ENCODE data around the gene SETBP1. TPM values are rescaled to one million over a fixed set of nuclear protein-coding genes. Genes with fewer than 3 reads are reported as not detected.

The SETBP1 gene
- total and polyA plus RNA-seq, 3 experiments from 2014 or later, result 0.22 to 14.1 (median 13.9) TPM

DNA sequence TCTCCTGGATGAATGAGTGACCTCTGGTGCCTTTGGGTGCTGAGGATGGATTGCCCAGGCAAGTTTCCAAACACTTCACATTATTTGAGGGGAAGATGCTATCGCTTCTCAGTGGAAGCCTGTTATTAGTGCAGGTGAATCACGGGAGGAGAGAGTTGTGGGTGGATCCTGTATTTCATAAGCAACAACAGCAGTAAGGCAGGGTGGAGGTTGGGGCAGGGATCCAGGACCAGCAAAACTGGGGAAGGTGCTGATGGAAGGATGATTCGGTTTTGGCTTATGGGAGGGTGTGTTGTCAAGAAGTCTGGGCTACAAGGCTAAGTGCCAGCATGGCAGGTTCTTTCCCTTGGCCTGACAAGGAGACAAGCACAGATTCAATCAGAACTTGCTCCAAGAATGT, 37.7 kb upstream of the SETBP1 start:
- ChIA-PET CTCF (interaction anchor here (1.0 kb wide), 1 partner anchor 12 kb away, joined by 3 read pairs; no protein-coding TSS in a partner anchor), POLR2A (no interaction called here)
- no peak overlapping the region for H3K27ac ChIP-seq (ENCODE audit: low read depth, low read length)
- Mint-ChIP-seq H3K4me1 (peaks cover 0 to 3% (median 0%) of the 10 kb centered on the region in 3 donors), H3K27ac (no peak overlapping the region), H3K27me3 (peaks cover 3 to 14% of the 10 kb centered on the region in 2 donors), H3K9me3 (no peaks in the 10 kb centered on the region), H3K4me3 (no peak overlapping the region), H3K36me3 (no peaks in the 10 kb centered on the region)
- no peaks in the 10 kb centered on the region for H3K9me3 ChIP-seq (ENCODE audit: low read length)
- no peaks in the 10 kb centered on the region for H3K36me3 ChIP-seq (ENCODE audit: insufficient read depth, low read length)
- DNase-seq, result no peak
- H3K4me3 ChIP-seq (ENCODE audit: low read length), result no peak overlapping the region
- no peaks in the 10 kb centered on the region for H3K27me3 ChIP-seq (ENCODE audit: insufficient read depth, low read length, poor library complexity, severe bottlenecking)
- H3K4me1 ChIP-seq (ENCODE audit: insufficient read depth, low read length), result no peaks in the 10 kb centered on the region

DNA sequence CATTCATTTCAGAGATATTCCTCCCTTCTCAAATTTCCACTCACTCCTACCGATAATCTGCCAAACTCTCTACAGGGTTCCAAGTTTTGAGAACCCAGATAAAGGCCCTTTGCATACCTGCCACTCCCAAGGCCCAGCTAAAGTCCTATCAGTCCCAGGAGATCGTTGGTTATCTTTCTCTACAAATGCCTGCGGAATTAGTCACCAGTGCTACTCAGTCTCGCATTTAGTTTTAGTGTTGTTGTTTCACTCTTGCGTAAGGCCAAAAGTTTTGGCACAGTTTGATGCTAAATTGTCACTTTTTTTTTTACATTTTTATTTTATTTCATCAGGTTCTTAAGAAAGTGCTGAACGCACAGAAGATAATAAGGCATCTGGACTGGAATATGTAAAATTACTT, 29.2 kb upstream of the SETBP1 start:
- Histone ChIP-seq H3K36me3 (ENCODE audit: insufficient read depth, low read length) (no peaks in the 10 kb centered on the region), H3K4me1 (ENCODE audit: insufficient read depth, low read length) (no peaks in the 10 kb centered on the region), H3K27me3 (ENCODE audit: insufficient read depth, low read length, poor library complexity, severe bottlenecking) (no peaks in the 10 kb centered on the region), H3K9me3 (ENCODE audit: low read length) (no peaks in the 10 kb centered on the region), H3K4me3 (ENCODE audit: low read length) (no peak overlapping the region), H3K27ac (ENCODE audit: low read depth, low read length) (no peak overlapping the region)
- CTCF ChIA-PET, result no interaction called here
- H3K9me3 Mint-ChIP-seq, result peaks cover 0 to 2% (median 0%) of the 10 kb centered on the region in 5 donors
- no peak overlapping the region for H3K27ac Mint-ChIP-seq
- peaks cover 2 to 35% of the 10 kb centered on the region in 2 donors for H3K27me3 Mint-ChIP-seq
- no peaks in the 10 kb centered on the region for H3K4me1 Mint-ChIP-seq
- no peak for DNase-seq
- H3K4me3 Mint-ChIP-seq, result no peak overlapping the region
- H3K36me3 Mint-ChIP-seq, result no peaks in the 10 kb centered on the region
- POLR2A ChIA-PET, result no interaction called here

DNA sequence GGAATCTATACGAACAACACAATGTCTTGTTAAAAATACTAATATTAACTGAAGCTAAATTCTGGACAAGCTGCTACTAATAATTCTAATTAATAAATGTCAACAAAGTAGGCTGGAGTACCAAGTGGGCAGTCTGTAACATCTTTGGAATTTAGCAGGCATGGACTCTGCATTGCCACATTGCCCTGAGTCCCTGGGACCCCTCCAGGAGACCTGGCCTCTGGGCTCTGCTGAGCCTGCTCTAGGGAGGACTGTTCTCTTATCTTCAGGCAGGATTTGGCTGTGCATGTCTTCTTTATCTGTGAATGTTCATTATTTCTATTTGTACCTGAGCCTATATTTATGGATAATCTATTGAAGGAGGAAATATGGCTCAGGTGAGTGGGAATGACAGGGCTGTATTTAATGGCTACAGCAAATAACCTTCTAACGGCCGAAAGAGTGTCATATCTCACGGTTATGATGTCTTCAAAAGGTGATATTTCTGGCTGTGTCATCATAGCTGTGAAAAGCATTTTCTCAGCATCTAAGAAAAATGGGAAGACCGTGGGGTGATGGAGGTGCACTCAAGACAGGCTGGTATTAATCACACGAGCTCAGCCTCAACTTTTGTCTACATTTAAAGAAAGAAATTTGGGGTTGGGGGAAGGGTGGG, 28.6 kb upstream of the SETBP1 start:
- ChIA-PET POLR2A (no interaction called here), CTCF (no interaction called here)
- H3K9me3 ChIP-seq (ENCODE audit: low read length), result no peaks in the 10 kb centered on the region
- no peak overlapping the region for H3K27ac Mint-ChIP-seq
- H3K27ac ChIP-seq (ENCODE audit: low read depth, low read length), result no peak overlapping the region
- no peaks in the 10 kb centered on the region for H3K4me1 Mint-ChIP-seq
- H3K27me3 Mint-ChIP-seq, result peaks cover 2 to 39% of the 10 kb centered on the region in 2 donors
- no peak for DNase-seq
- no peak overlapping the region for H3K4me3 Mint-ChIP-seq
- H3K4me3 ChIP-seq (ENCODE audit: low read length), result no peak overlapping the region
- H3K36me3 ChIP-seq (ENCODE audit: insufficient read depth, low read length), result no peaks in the 10 kb centered on the region
- H3K9me3 Mint-ChIP-seq, result peaks cover 0 to 2% (median 0%) of the 10 kb centered on the region in 5 donors
- H3K27me3 ChIP-seq (ENCODE audit: insufficient read depth, low read length, poor library complexity, severe bottlenecking), result no peaks in the 10 kb centered on the region
- H3K36me3 Mint-ChIP-seq, result no peaks in the 10 kb centered on the region
- no peaks in the 10 kb centered on the region for H3K4me1 ChIP-seq (ENCODE audit: insufficient read depth, low read length)

DNA sequence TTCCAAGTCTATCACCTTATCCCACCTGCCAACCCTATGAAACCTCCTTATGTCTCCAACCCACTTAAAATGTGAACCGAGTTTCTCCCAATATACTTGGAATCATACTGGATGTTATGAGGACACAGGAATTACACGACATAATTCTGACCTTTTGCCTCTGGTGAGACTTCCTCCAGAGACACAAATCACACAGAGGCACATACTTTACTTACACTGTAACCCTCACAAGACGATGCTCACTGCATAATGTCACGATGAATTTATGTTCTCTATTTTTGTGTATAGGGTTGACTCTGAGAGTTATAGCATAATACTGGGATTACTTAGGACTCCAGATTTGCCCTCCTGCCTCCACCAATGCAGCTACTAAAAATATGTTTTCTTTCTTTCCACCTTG, 28.0 kb upstream of the SETBP1 start:
- Mint-ChIP-seq H3K4me3 (no peak overlapping the region), H3K27me3 (peaks cover 2 to 40% of the 10 kb centered on the region in 2 donors), H3K4me1 (no peaks in the 10 kb centered on the region), H3K27ac (no peak overlapping the region), H3K36me3 (no peaks in the 10 kb centered on the region), H3K9me3 (peaks cover 0 to 2% (median 0%) of the 10 kb centered on the region in 5 donors)
- no peak overlapping the region for H3K27ac ChIP-seq (ENCODE audit: low read depth, low read length)
- no peak for DNase-seq
- no peak overlapping the region for H3K4me3 ChIP-seq (ENCODE audit: low read length)
- ChIA-PET CTCF (no interaction called here), POLR2A (no interaction called here)
- H3K36me3 ChIP-seq (ENCODE audit: insufficient read depth, low read length), result no peaks in the 10 kb centered on the region
- H3K9me3 ChIP-seq (ENCODE audit: low read length), result no peaks in the 10 kb centered on the region
- no peaks in the 10 kb centered on the region for H3K27me3 ChIP-seq (ENCODE audit: insufficient read depth, low read length, poor library complexity, severe bottlenecking)
- no peaks in the 10 kb centered on the region for H3K4me1 ChIP-seq (ENCODE audit: insufficient read depth, low read length)

DNA sequence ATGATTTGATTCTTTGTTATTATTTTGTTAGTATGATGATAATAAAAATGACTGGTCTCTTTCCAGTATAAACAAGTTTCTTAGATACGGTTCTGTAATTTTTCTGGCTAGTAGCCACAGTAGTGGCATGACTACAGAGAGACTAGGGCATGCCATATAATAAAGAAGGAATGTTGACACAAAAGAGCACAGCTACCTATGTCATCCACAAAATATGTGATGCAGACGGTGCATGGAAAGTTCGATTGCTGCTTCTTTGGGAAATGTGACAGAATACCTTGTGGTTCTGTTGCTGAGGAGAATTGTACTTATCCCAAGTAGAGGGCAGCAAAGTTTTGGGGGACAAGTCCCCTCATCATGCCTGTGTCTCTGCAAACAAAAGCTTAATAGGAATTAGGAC, 26.1 kb upstream of the SETBP1 start:
- ChIA-PET POLR2A (no interaction called here), CTCF (interaction anchor here (0.9 to 1.4 kb wide), 2 partner anchors 11 to 558 kb away, joined by 3 to 4 read pairs; no protein-coding TSS in a partner anchor)
- Mint-ChIP-seq H3K4me1 (no peaks in the 10 kb centered on the region), H3K9me3 (peaks cover 0 to 2% (median 0%) of the 10 kb centered on the region in 5 donors), H3K27me3 (peaks cover 2 to 35% of the 10 kb centered on the region in 2 donors), H3K36me3 (no peaks in the 10 kb centered on the region), H3K4me3 (no peak overlapping the region), H3K27ac (no peak overlapping the region)
- no peak overlapping the region for H3K27ac ChIP-seq (ENCODE audit: low read depth, low read length)
- H3K27me3 ChIP-seq (ENCODE audit: insufficient read depth, low read length, poor library complexity, severe bottlenecking), result no peaks in the 10 kb centered on the region
- no peaks in the 10 kb centered on the region for H3K36me3 ChIP-seq (ENCODE audit: insufficient read depth, low read length)
- H3K4me1 ChIP-seq (ENCODE audit: insufficient read depth, low read length), result no peaks in the 10 kb centered on the region
- no peak for DNase-seq
- H3K9me3 ChIP-seq (ENCODE audit: low read length), result no peaks in the 10 kb centered on the region
- no peak overlapping the region for H3K4me3 ChIP-seq (ENCODE audit: low read length)

DNA sequence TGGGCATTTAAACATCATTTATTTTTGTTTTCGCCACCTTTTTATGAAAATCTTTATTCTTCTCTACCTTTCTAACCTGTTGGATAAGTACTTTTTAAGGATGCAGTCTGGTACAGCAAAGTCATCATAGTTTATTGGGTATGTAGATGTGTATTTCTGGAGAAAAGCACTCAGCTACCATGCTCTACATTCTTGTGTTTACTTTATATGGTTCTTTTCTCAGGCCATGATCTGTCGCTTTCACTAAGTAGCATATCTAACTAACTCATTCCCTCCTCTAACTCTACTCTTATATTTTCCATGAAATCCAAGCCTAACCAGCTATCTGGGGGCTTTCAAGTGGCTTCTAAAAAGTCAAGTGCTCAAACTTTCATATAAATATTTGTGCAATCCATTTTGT, 25.3 kb upstream of the SETBP1 start:
- Mint-ChIP-seq H3K27ac (no peak overlapping the region), H3K27me3 (peaks cover 2 to 35% of the 10 kb centered on the region in 2 donors), H3K4me3 (no peak overlapping the region), H3K36me3 (no peaks in the 10 kb centered on the region), H3K9me3 (peaks cover 0 to 2% (median 0%) of the 10 kb centered on the region in 5 donors), H3K4me1 (no peaks in the 10 kb centered on the region)
- CTCF ChIA-PET, result interaction anchor here (0.9 to 1.4 kb wide), 2 partner anchors 12 to 558 kb away, joined by 3 to 4 read pairs; no protein-coding TSS in a partner anchor
- POLR2A ChIA-PET, result no interaction called here
- H3K36me3 ChIP-seq (ENCODE audit: insufficient read depth, low read length), result no peaks in the 10 kb centered on the region
- H3K9me3 ChIP-seq (ENCODE audit: low read length), result no peaks in the 10 kb centered on the region
- no peaks in the 10 kb centered on the region for H3K4me1 ChIP-seq (ENCODE audit: insufficient read depth, low read length)
- H3K27ac ChIP-seq (ENCODE audit: low read depth, low read length), result no peak overlapping the region
- no peak overlapping the region for H3K4me3 ChIP-seq (ENCODE audit: low read length)
- DNase-seq, result no peak
- H3K27me3 ChIP-seq (ENCODE audit: insufficient read depth, low read length, poor library complexity, severe bottlenecking), result no peaks in the 10 kb centered on the region

DNA sequence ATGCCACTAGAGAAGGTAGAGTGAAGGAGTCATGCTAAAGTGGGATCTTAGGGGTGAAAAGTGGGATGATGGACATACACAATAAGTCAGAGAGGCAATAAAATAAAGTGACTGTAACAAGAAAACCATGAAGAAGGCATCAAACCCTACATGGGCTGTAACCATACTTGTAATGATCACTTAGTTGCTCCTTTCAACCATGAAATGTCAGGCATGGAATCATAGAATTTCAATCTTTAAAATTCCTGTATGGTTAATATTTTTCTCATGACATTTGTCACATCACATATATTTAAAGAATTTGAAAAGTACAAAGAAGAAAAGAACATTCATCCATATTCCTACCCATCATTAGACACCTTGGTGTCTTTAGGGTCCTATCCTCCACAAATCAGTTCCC, 20.9 kb upstream of the SETBP1 start:
- DNase-seq, result no peak
- Histone ChIP-seq H3K9me3 (ENCODE audit: low read length) (no peaks in the 10 kb centered on the region), H3K36me3 (ENCODE audit: insufficient read depth, low read length) (no peaks in the 10 kb centered on the region), H3K27ac (ENCODE audit: low read depth, low read length) (no peak overlapping the region), H3K4me1 (ENCODE audit: insufficient read depth, low read length) (no peaks in the 10 kb centered on the region), H3K27me3 (ENCODE audit: insufficient read depth, low read length, poor library complexity, severe bottlenecking) (no peaks in the 10 kb centered on the region), H3K4me3 (ENCODE audit: low read length) (no peak overlapping the region)
- no peak overlapping the region for H3K4me3 Mint-ChIP-seq
- CTCF ChIA-PET, result no interaction called here
- peaks cover 3 to 18% of the 10 kb centered on the region in 2 donors for H3K27me3 Mint-ChIP-seq
- no peaks in the 10 kb centered on the region for H3K9me3 Mint-ChIP-seq
- no peak overlapping the region for H3K27ac Mint-ChIP-seq
- H3K36me3 Mint-ChIP-seq, result no peaks in the 10 kb centered on the region
- no peaks in the 10 kb centered on the region for H3K4me1 Mint-ChIP-seq
- POLR2A ChIA-PET, result no interaction called here

DNA sequence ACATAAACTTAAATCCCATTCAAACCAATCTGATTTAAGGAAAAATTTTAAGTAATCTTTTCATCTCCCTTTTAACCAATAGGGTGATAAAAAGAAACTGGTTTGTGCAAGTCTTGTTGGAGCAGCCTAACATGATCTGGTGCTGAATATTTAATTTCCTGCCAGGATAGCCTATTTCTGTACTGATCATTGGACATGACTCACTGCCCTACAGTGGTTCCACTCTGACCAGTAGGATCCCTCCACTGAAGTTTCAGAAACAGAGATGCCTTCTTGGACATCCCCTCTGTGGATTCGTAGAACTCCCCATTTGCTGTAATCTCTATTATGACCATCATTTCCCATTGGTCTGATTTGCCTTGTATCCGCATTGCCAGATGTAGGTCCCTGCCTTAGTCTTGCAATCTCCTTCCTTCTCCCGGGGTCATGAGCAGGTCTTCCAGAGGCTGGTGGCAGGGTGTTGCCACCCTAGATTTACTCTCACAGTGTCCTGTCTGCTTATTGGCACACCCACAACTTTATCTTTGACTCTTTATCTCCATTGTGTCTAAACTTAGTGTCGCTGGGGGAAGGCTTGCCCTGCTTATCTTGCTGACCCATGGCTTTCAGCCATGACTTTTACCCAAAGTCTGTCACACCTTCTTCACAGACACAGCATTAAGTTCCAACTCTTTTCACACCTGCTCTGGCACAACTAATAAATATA, 12.3 kb upstream of the SETBP1 start:
- Mint-ChIP-seq H3K4me3 (no peak overlapping the region), H3K27ac (no peak overlapping the region), H3K27me3 (peaks cover 16 to 35% of the 10 kb centered on the region in 2 donors), H3K36me3 (no peaks in the 10 kb centered on the region), H3K4me1 (no peaks in the 10 kb centered on the region), H3K9me3 (no peaks in the 10 kb centered on the region)
- DNase-seq, result no peak
- H3K4me3 ChIP-seq (ENCODE audit: low read length), result no peak overlapping the region
- ChIA-PET CTCF (interaction anchor here (0.7 to 1.0 kb wide), 3 partner anchors 10 to 18 kb away, joined by 3 read pairs; no protein-coding TSS in a partner anchor), POLR2A (no interaction called here)
- no peak overlapping the region for H3K27ac ChIP-seq (ENCODE audit: low read depth, low read length)
- H3K36me3 ChIP-seq (ENCODE audit: insufficient read depth, low read length), result no peaks in the 10 kb centered on the region
- H3K27me3 ChIP-seq (ENCODE audit: insufficient read depth, low read length, poor library complexity, severe bottlenecking), result no peaks in the 10 kb centered on the region
- no peaks in the 10 kb centered on the region for H3K9me3 ChIP-seq (ENCODE audit: low read length)
- no peaks in the 10 kb centered on the region for H3K4me1 ChIP-seq (ENCODE audit: insufficient read depth, low read length)
